K562 (cell line): ENCODE data around the gene CALM1. TPM values are rescaled to one million over a fixed set of nuclear protein-coding genes. Genes with fewer than 3 reads are reported as not detected.
A peak's percentile ranks its signal among the peaks of the same experiment; 100 is the strongest.

Source experiments
- CBFA2T3 ChIP-seq: fragments of 450-650 bp; IDR thresholded peaks from 2 replicates; pipeline ENCODE4 v1.6.1; 2017
- CCAR2 ChIP-seq: fragments of 200-400 bp; formaldehyde crosslinking; IDR thresholded peaks from 2 replicates; pipeline ENCODE4 v1.6.1; 2017; ENCODE audit warnings: mild to moderate bottlenecking, low read depth, low read length
- HNRNPUL1 ChIP-seq: fragments of 200-400 bp; formaldehyde crosslinking; IDR thresholded peaks from 2 replicates; pipeline ENCODE4 v1.6.1; 2017; ENCODE audit warnings: low read length
- ILF3 ChIP-seq: fragments of 450-650 bp; IDR thresholded peaks from 2 replicates; pipeline ENCODE4 v1.6.1; 2018; ENCODE audit warnings: antibody characterized with exemption, mild to moderate bottlenecking, moderate library complexity, borderline replicate concordance
- NBN ChIP-seq: fragments of 450-650 bp; IDR thresholded peaks from 2 replicates; pipeline ENCODE4 v1.6.1; 2016; ENCODE audit warnings: low read depth, mild to moderate bottlenecking
- PCBP1 ChIP-seq: fragments of 200-400 bp; formaldehyde crosslinking; IDR thresholded peaks from 2 replicates; pipeline ENCODE4 v1.6.1; 2018; ENCODE audit warnings: mild to moderate bottlenecking, low read depth, low read length; ENCODE audit not compliant: poor library complexity, severe bottlenecking
- POU5F1 ChIP-seq: fragments of 150-350 bp; IDR thresholded peaks from 2 replicates; pipeline ENCODE4 v1.6.1; 2014; ENCODE audit warnings: borderline replicate concordance, low read length, low read depth, mild to moderate bottlenecking; ENCODE audit not compliant: partially characterized antibody
- PYGO2 ChIP-seq: fragments of 450-650 bp; IDR thresholded peaks from 2 replicates; pipeline ENCODE4 v1.6.1; 2016; ENCODE audit warnings: mild to moderate bottlenecking, missing genetic modification characterization, moderate library complexity, missing compliant biosample characterization
- TAF1 ChIP-seq: IDR thresholded peaks from 2 replicates; pipeline ENCODE4 v1.6.1; 2011; ENCODE audit warnings: mild to moderate bottlenecking, low read length, moderate library complexity; ENCODE audit not compliant: insufficient read depth, control insufficient read depth, severe bottlenecking; ENCODE audit errors: extremely low read depth
- THAP12 ChIP-seq: fragments of 250-450 bp; sonication (Bioruptor Pico); IDR thresholded peaks from 2 replicates; pipeline ENCODE4 v1.9.0; 2021; ENCODE audit warnings: mild to moderate bottlenecking, inconsistent platforms
- WHSC1 ChIP-seq: IDR thresholded peaks from one replicate; pipeline ENCODE4 v1.6.1; 2012; ENCODE audit warnings: low read length, control low read depth, inconsistent platforms
- ZBTB40 ChIP-seq, 2 experiments: fragments of 450-650 bp in 1 of 2; sonication (generic) in 1 of 2; formaldehyde crosslinking in 1 of 2; IDR thresholded peaks; 2 replicates each; pipeline versions ENCODE4 v1.7.1 to v1.9.0; 2016 to 2022; ENCODE audit warnings: inconsistent platforms in 1 of 2, mild to moderate bottlenecking in 1 of 2, missing genetic modification reagents in 1 of 2
- ZC3H4 ChIP-seq: sonication (generic); formaldehyde crosslinking; IDR thresholded peaks from 2 replicates; pipeline ENCODE4 v1.9.0; 2021; ENCODE audit warnings: missing genetic modification reagents, borderline replicate concordance
- polyA plus RNA-seq, 8 experiments: library from polyadenylated mRNA; depleted of rRNA in 4 of 8; stranded (reverse) in 5 of 8; unstranded in 3 of 8; fragments of >200 nt; fragmentation: Nextera tagmentation in 2 of 8; fragmentation: Illumina TruSeq in 1 of 8; extraction: Ambion mirVana in 2 of 8; extraction: Trizol in 1 of 8; gene quantifications; 2 replicates each; pipeline versions ENCODE4 v1.2.1 to v1.2.3, GENCODE V29; 2011 to 2014; ENCODE audit warnings: inconsistent platforms in 1 of 8, missing spikeins in 1 of 8
- total RNA-seq, 7 experiments: library from RNA; depleted of rRNA in 6 of 7; stranded (reverse); fragments of >200 nt in 6 of 7; fragmentation: Illumina TruSeq in 2 of 7; extraction: Trizol in 2 of 7; gene quantifications; 2 replicates each; pipeline versions ENCODE4 v1.2.1 to v1.2.3, GENCODE V29; 2011 to 2021; ENCODE audit warnings: low replicate concordance in 1 of 7

The CALM1 gene
- total and polyA plus RNA-seq, 9 of the 15 experiments (the other 6 are each of a cell fraction or from before 2014, with no cell fraction given), result 48.0 to 269 (median 158) TPM

- TF ChIP-seq ZBTB40 (IDR thresholded peaks at IDR 0.05) (peak; percentile 75), ZBTB40 (CRISPR knock-in tag; IDR thresholded peaks at IDR 0.05) (no peak), POU5F1 (no peak), THAP12 (CRISPR knock-in tag) (no peak), PYGO2 (tag) (no peak), TAF1 (peak; percentile 81), CCAR2 (no peak), CBFA2T3 (no peak; the same call in 1 of the 2 replicates), WHSC1 (no peak), ILF3 (no peak), ZC3H4 (CRISPR knock-in tag) (no peak), PCBP1 (peak; percentile 89), HNRNPUL1 (no peak), NBN (peak; percentile 87)
Observed at GRCh38 chr14:90383126-90383730, 13.6 kb upstream of the CALM1 start (continued).
